Measurements from ENCODE around the gene NAA25. TPM values are rescaled to one million over a fixed set of nuclear protein-coding genes. Genes with fewer than 3 reads are reported as not detected.
"Not testable (repeated sequence)": the region's sequence is repeated elsewhere in the genome, so short reads cannot be mapped to it uniquely, and the experiment has no call there.

The NAA25 gene
- total and polyA plus RNA-seq, 12 donors = 7.2 to 32.6 (median 21.2) TPM

DNA sequence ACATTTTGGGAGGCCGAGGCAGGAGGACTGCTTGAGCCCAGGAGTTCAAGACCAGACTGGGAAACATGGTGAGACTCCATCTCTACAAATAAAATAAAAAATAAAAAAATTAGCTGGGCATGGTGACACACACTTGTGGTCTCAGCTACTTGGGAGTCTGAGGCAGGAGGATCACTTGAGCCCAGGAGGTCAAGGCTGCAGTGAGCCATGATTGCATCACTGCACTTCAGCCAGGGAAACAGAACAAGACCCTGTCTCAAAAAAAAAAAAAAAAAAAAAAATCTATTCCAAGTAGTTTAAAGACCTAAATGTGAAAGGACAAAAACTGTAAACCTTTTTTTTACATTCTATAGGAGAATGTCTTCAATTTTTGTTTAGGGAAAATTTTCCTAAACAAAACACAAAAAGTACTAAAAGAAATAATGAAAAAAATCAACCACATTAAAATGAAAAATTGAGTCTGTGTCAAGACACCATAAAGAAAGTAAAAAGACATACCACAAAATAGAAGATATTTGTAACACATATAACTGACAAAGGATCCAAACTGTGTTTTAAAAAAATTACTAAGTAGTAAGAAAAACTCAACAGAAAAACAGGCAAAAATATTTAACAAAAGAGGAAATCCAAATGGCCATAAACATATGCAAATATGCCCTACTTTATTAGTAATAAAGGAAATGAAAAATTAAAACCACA is 112.7 kb downstream of the NAA25 start:
- H3K9me3 ChIP-seq (replicated peaks in 1 of 3) = no peaks in the 10 kb centered on the region
- WGBS, 4 donors = 91 to 100% (median 96%) methylated on average over 1 of the region's 1 CpG
- intact Hi-C loops (cut with DNase I) = no loop called here
- H3K27ac ChIP-seq = no peak overlapping the region
- TF ChIP-seq POLR2A (IDR thresholded peaks at IDR 0.05) = no peak
- TF ChIP-seq, protein P1, sequence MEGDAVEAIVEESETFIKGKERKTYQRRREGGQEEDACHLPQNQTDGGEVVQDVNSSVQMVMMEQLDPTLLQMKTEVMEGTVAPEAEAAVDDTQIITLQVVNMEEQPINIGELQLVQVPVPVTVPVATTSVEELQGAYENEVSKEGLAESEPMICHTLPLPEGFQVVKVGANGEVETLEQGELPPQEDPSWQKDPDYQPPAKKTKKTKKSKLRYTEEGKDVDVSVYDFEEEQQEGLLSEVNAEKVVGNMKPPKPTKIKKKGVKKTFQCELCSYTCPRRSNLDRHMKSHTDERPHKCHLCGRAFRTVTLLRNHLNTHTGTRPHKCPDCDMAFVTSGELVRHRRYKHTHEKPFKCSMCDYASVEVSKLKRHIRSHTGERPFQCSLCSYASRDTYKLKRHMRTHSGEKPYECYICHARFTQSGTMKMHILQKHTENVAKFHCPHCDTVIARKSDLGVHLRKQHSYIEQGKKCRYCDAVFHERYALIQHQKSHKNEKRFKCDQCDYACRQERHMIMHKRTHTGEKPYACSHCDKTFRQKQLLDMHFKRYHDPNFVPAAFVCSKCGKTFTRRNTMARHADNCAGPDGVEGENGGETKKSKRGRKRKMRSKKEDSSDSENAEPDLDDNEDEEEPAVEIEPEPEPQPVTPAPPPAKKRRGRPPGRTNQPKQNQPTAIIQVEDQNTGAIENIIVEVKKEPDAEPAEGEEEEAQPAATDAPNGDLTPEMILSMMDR (IDR thresholded peaks at IDR 0.05) = no peak
- H3K36me3 ChIP-seq (replicated peaks in 1 of 2) = no peaks in the 10 kb centered on the region
- no peaks in the 10 kb centered on the region for H3K27me3 ChIP-seq
- no peak for DNase-seq
- H3K4me3 ChIP-seq = no peak overlapping the region
- H3K4me1 ChIP-seq (replicated peaks in 1 of 2) = peaks cover 0 to 8% of the 10 kb centered on the region in 2 donors

DNA sequence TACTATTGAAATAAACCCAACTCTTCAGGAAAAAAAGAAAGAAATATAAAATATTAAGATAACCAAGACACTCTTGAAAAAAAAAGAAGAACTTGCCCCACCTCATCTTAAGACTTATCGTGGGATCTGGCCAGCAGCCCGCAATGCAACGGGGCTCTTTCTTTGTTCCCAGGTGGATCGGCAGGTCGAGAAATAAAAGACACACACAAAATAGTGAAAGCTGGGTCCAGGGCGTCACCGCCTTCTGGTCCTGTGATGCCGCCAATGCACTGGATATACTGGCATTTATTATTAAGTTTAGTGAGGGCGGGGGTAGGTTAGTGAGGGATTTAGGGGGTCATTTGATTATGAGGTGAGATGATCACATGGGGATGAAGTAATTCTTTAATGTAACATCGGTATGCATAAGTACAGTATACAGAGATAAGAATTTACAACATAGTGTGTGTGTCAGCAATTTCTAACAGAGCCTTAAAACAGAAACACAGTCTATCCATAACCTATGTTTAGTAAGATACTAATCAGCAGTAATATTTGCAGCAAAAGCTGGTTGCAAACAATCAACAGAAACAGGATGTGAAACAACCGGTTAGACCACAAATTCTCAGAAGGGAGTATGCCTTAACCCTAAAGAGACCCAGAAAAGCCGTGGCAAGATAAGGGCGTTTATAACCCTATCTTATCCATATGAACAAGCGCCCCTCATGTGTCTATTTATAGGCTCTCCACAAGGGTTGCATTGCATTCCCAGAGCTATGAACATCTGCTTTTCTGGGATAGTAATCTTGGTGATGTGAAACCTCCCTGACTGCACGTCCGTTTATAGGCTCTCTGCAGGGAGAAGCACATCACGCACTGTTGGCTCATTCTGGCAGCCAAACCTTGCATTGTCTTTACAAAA is 114.1 kb downstream of the NAA25 start:
- H3K4me1 ChIP-seq (replicated peaks in 1 of 2); H3K36me3 ChIP-seq (replicated peaks in 1 of 2); H3K4me3 ChIP-seq; H3K27me3 ChIP-seq; DNase-seq; intact Hi-C loops (cut with DNase I); H3K9me3 ChIP-seq (replicated peaks in 1 of 3); H3K27ac ChIP-seq: not testable (repeated sequence)
- 69 to 85% (median 76%) methylated on average over 17 of the region's 17 CpGs for WGBS, 4 donors

DNA sequence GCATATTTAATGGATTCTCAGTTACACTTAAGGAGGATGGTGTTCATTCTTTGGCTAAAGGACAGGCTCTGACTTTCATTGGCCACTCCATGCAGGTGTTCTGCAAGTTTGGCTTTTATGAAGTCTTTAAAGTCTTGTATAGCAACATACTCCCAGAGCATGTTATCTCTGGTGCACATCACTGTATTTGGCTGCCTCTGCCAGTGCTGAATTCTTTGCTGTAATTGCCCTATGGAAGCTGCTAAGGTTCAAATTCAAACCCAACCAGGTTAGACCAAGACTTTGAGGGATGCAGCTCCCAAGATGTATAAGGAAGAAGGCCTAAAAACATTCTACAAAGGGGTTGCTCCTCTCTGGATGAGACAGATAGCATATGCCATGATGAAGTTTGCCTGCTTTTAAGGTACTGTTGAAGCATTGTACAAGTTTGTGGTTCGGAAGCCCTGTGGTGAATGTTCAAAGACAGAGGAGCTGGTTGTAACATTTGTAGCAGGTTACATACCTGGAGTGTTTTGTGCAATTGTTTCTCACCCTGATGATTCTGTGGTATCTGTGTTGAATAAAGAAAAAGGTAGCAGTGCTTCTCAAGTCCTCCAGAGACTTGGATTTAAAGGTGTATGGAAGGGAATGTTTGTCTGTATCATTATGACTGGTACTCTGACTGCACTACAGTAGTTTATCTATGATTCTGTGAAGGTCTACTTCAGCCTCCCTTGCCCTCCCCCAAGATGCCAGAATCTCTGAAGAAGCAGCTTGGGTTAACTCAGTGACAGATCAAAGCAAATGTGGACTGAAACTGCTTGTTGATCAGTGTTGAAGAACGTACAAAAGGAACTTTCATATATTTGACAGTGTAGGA is 115.1 kb downstream of the NAA25 start:
- TF ChIP-seq, protein P1 (IDR thresholded peaks at IDR 0.05) = no peak
- no peak for TF ChIP-seq POLR2A (IDR thresholded peaks at IDR 0.05)
- no peak overlapping the region for H3K27ac ChIP-seq
- H3K4me3 ChIP-seq = no peak overlapping the region
- H3K4me1 ChIP-seq (replicated peaks in 1 of 2) = peaks cover 0 to 5% of the 10 kb centered on the region in 2 donors
- no peaks in the 10 kb centered on the region for H3K36me3 ChIP-seq (replicated peaks in 1 of 2)
- intact Hi-C loops (cut with DNase I) = no loop called here
- H3K27me3 ChIP-seq = no peaks in the 10 kb centered on the region
- WGBS, 4 donors = 84 to 92% (median 87%) methylated on average over 2 of the region's 2 CpGs
- no peaks in the 10 kb centered on the region for H3K9me3 ChIP-seq (replicated peaks in 1 of 3)
- DNase-seq = no peak

DNA sequence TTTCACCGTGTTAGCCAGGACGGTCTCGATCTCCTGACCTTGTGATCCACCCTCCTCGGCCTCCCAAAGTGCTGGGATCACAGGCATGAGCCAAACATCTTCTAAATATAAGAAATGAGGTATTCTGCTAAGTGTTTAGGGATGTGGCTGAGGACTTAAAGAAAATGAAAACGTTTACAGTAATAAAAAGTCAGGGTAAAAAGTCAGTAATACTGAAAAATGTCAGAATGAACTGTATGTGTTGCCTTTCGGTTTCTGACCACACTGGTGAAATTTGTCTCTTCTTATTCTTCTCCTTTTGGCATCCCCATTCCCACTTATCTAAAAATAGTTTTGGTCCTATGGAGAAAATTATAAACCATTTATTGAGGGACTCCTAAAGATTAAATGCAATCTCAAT is 116.1 kb downstream of the NAA25 start:
- intact Hi-C loops (cut with DNase I) = no loop called here
- WGBS, 4 donors = 75 to 87% (median 85%) methylated on average over 6 of the region's 6 CpGs
- Histone ChIP-seq H3K27me3 (no peaks in the 10 kb centered on the region), H3K36me3 (replicated peaks in 1 of 2) (no peaks in the 10 kb centered on the region), H3K4me3 (no peak overlapping the region), H3K9me3 (replicated peaks in 1 of 3) (no peaks in the 10 kb centered on the region), H3K27ac (no peak overlapping the region), H3K4me1 (replicated peaks in 1 of 2) (peaks cover 0 to 5% of the 10 kb centered on the region in 2 donors)
- no peak for DNase-seq
- no peak for TF ChIP-seq POLR2A (IDR thresholded peaks at IDR 0.05)
- TF ChIP-seq, protein P1 (IDR thresholded peaks at IDR 0.05) = no peak
